H1 (cell line): ENCODE measurements around the gene GGT6. TPM values are rescaled to one million over a fixed set of nuclear protein-coding genes. Genes with fewer than 3 reads are reported as not detected.

ENCODE experiments used
- CTCF ChIA-PET: fragments of 300-600 bp; sonication (Branson Sonifier 250); formaldehyde crosslinking; loops from one replicate; lab custom pipeline; 2021; ENCODE audit not compliant: partially characterized antibody; lab: Charles Lee
- POLR2A ChIA-PET: fragments of 300-600 bp; sonication (Branson Sonifier 250); formaldehyde crosslinking; loops from one replicate; lab custom pipeline; 2021; ENCODE audit warnings: inconsistent platforms; ENCODE audit not compliant: partially characterized antibody; lab: Charles Lee
- DNase-seq, 2 experiments: peaks; one replicate each; pipeline versions ENCODE4 v3.0.0 to v3.0.0-alpha.2; 2010 to 2022; ENCODE audit warnings: low spot score in 2 of 2, low read depth in 1 of 2, mixed read lengths in 1 of 2
- FAIRE-seq: peaks from 2 replicates; lab custom pipeline; 2011; peaks lifted over from hg19 to GRCh38; lab: Jason Lieb, UNC
- H2AFZ ChIP-seq: 2 replicates; pipeline ENCODE4 v1.8.1; 2012; ENCODE audit warnings: low read length, inconsistent platforms
- H2AK5ac ChIP-seq: 2 replicates; pipeline ENCODE4 v1.6.1; 2013; ENCODE audit warnings: low read depth, low read length
- H2BK120ac ChIP-seq: replicated peaks from 2 replicates; pipeline ENCODE3; 2013; ENCODE audit warnings: low read depth, low read length, inconsistent platforms
- H2BK12ac ChIP-seq: 2 replicates; pipeline ENCODE4 v1.6.1; 2013; ENCODE audit warnings: low read depth, low read length
- H2BK15ac ChIP-seq: 2 replicates; pipeline ENCODE4 v1.6.1; 2013; ENCODE audit warnings: low read length
- H2BK20ac ChIP-seq: 2 replicates; pipeline ENCODE4 v1.6.1; 2013; ENCODE audit warnings: low read length
- H2BK5ac ChIP-seq: 2 replicates; pipeline ENCODE4 v1.6.1; 2013; ENCODE audit warnings: low read depth, low read length
- H3K14ac ChIP-seq: 2 replicates; pipeline ENCODE4 v1.6.1; 2013; ENCODE audit warnings: inconsistent platforms; ENCODE audit not compliant: insufficient read length
- H3K18ac ChIP-seq: 2 replicates; pipeline ENCODE4 v1.6.1; 2013; ENCODE audit warnings: low read length; ENCODE audit errors: extremely low read depth
- H3K23ac ChIP-seq: 2 replicates; pipeline ENCODE4 v1.6.1; 2013; ENCODE audit warnings: inconsistent platforms; ENCODE audit not compliant: insufficient read length
- H3K23me2 ChIP-seq: 2 replicates; pipeline ENCODE4 v1.6.1; 2013; ENCODE audit warnings: low read depth, low read length
- H3K27ac ChIP-seq: 2 replicates; pipeline ENCODE4 v1.6.1; 2011; ENCODE audit warnings: low read depth, low read length, inconsistent platforms
- H3K27me3 ChIP-seq, 4 experiments: replicated peaks in 1 of 4; 1 replicate in 1 of 4; 2 replicates in 3 of 4; pipeline versions ENCODE4 v1.6.1 to v1.8.1; 2011 to 2013; ENCODE audit warnings: low read length in 3 of 4, mild to moderate bottlenecking in 3 of 4, inconsistent platforms in 2 of 4, mixed read lengths in 2 of 4, moderate library complexity in 1 of 4; ENCODE audit not compliant: control insufficient read depth in 3 of 4, insufficient read depth in 3 of 4; ENCODE audit errors: extremely low read depth in 1 of 4
- H3K36me3 ChIP-seq, 4 experiments: 2 replicates each; pipeline versions ENCODE4 v1.6.1 to v1.8.1; 2011 to 2013; ENCODE audit warnings: mild to moderate bottlenecking in 4 of 4, low read length in 3 of 4, moderate library complexity in 2 of 4, control low read depth in 1 of 4, inconsistent platforms in 1 of 4; ENCODE audit not compliant: insufficient read depth in 4 of 4, control insufficient read depth in 2 of 4
- H3K4ac ChIP-seq: replicated peaks from 2 replicates; pipeline ENCODE3; 2013; ENCODE audit warnings: low read length, low read depth, mixed read lengths, inconsistent platforms; ENCODE audit not compliant: insufficient read length
- H3K4me1 ChIP-seq, 4 experiments: replicated peaks in 1 of 4; 1 replicate in 1 of 4; 2 replicates in 3 of 4; pipeline versions ENCODE4 v1.6.1 to v1.8.1; 2011 to 2013; ENCODE audit warnings: low read length in 3 of 4, inconsistent platforms in 2 of 4, mixed read lengths in 1 of 4; ENCODE audit not compliant: insufficient read depth in 4 of 4, control insufficient read depth in 3 of 4
- H3K4me2 ChIP-seq, 2 experiments: 2 replicates each; pipeline versions ENCODE4 v1.6.1 to v1.8.1; 2011 to 2013; ENCODE audit warnings: low read depth in 2 of 2, low read length in 2 of 2, control low read depth in 1 of 2, inconsistent platforms in 1 of 2, mild to moderate bottlenecking in 1 of 2; ENCODE audit not compliant: insufficient read depth in 1 of 2
- H3K4me3 ChIP-seq, 4 experiments: fragments of 200-600, 300-600 bp in 1 of 4; sonication (generic), shearing (Covaris generic), sonication (Bioruptor Twin) in 1 of 4; 2 replicates each; pipeline versions ENCODE4 v1.5.1 to v1.8.1; 2011 to 2016; ENCODE audit warnings: low read length in 4 of 4, low read depth in 3 of 4, control low read depth in 2 of 4, inconsistent platforms in 2 of 4, mild to moderate bottlenecking in 2 of 4, mixed read lengths in 1 of 4, moderate library complexity in 1 of 4; ENCODE audit not compliant: insufficient read depth in 2 of 4; ENCODE audit errors: extremely low read depth in 1 of 4
- H3K56ac ChIP-seq: replicated peaks from 2 replicates; pipeline ENCODE3; 2013; ENCODE audit warnings: low read depth, mild to moderate bottlenecking, mixed read lengths, low read length, inconsistent platforms; ENCODE audit not compliant: insufficient read length
- H3K79me1 ChIP-seq: 2 replicates; pipeline ENCODE4 v1.6.1; 2013; ENCODE audit warnings: low read depth, low read length, control low read depth
- H3K79me2 ChIP-seq, 2 experiments: 2 replicates each; pipeline versions ENCODE4 v1.6.1 to v1.8.1; 2012 to 2013; ENCODE audit warnings: low read length in 2 of 2, mild to moderate bottlenecking in 2 of 2, inconsistent platforms in 1 of 2; ENCODE audit not compliant: insufficient read depth in 2 of 2, control insufficient read depth in 1 of 2
- H3K9ac ChIP-seq, 4 experiments: replicated peaks in 1 of 4; 1 replicate in 1 of 4; 2 replicates in 3 of 4; pipeline versions ENCODE4 v1.6.1 to v1.8.1; 2011 to 2013; ENCODE audit warnings: low read depth in 3 of 4, low read length in 3 of 4, control low read depth in 2 of 4, mild to moderate bottlenecking in 2 of 4, moderate library complexity in 2 of 4, inconsistent platforms in 1 of 4; ENCODE audit errors: extremely low read depth in 1 of 4
- H3K9me3 ChIP-seq, 2 experiments: 2 replicates each; pipeline versions ENCODE4 v1.6.1 to v1.8.1; 2012 to 2013; ENCODE audit warnings: mild to moderate bottlenecking in 2 of 2, moderate library complexity in 2 of 2, control low read depth in 1 of 2, inconsistent platforms in 1 of 2, low read depth in 1 of 2, low read length in 1 of 2, mixed read lengths in 1 of 2; ENCODE audit not compliant: insufficient read depth in 2 of 2
- H4K20me1 ChIP-seq, 2 experiments: replicated peaks in 1 of 2; 2 replicates each; pipeline versions ENCODE3 to v1.8.1; 2011 to 2013; ENCODE audit warnings: inconsistent platforms in 2 of 2, low read length in 2 of 2, mild to moderate bottlenecking in 1 of 2; ENCODE audit not compliant: insufficient read depth in 2 of 2, control insufficient read depth in 1 of 2
- H4K5ac ChIP-seq: 2 replicates; pipeline ENCODE4 v1.6.1; 2013; ENCODE audit warnings: low read length, low read depth, mixed read lengths, inconsistent platforms; ENCODE audit not compliant: insufficient read length
- H4K8ac ChIP-seq: 2 replicates; pipeline ENCODE4 v1.8.0; 2013; ENCODE audit warnings: mild to moderate bottlenecking, moderate library complexity, low read length, inconsistent platforms; ENCODE audit not compliant: insufficient read depth; ENCODE audit errors: extremely low read depth
- H4K91ac ChIP-seq: replicated peaks from 2 replicates; pipeline ENCODE3; 2013; ENCODE audit warnings: low read length, mixed read lengths, inconsistent platforms; ENCODE audit not compliant: insufficient read length
- CBX5 ChIP-seq: fragments of 300-800, 300-1000 bp; sonication (generic); IDR thresholded peaks from 2 replicates; pipeline ENCODE4 v1.7.1; 2016; ENCODE audit warnings: antibody characterized with exemption, low read length, low read depth
- CREB1 ChIP-seq: IDR thresholded peaks from 2 replicates; pipeline ENCODE4 v1.6.1; 2012; ENCODE audit warnings: inconsistent platforms
- EGR1 ChIP-seq: IDR thresholded peaks from 2 replicates; pipeline ENCODE4 v1.6.1; 2011; ENCODE audit warnings: low read depth, low read length, borderline replicate concordance
- EZH2 ChIP-seq: fragments of 200-600 bp; sonication (generic); IDR thresholded peaks from 2 replicates; pipeline ENCODE4 v1.7.1; 2012; ENCODE audit warnings: low read depth, mild to moderate bottlenecking, moderate library complexity, low read length, inconsistent platforms; ENCODE audit not compliant: severe bottlenecking
- HDAC2 ChIP-seq, 2 experiments: fragments of 300-600 bp in 1 of 2; sonication (generic) in 1 of 2; IDR thresholded peaks; 2 replicates each; pipeline ENCODE4 v1.6.1; 2011 to 2012; ENCODE audit warnings: low read depth in 2 of 2, low read length in 2 of 2, mild to moderate bottlenecking in 2 of 2, moderate library complexity in 2 of 2, borderline replicate concordance in 1 of 2, inconsistent platforms in 1 of 2
- JUND ChIP-seq: IDR thresholded peaks from 2 replicates; pipeline ENCODE4 v1.6.1; 2011; ENCODE audit warnings: mild to moderate bottlenecking, improper control_type of control experiment, low read length
- NANOG ChIP-seq: IDR thresholded peaks from 2 replicates; pipeline ENCODE4 v1.6.1; 2011; ENCODE audit warnings: low read length, low read depth, mild to moderate bottlenecking, inconsistent platforms; ENCODE audit not compliant: insufficient read depth, poor library complexity, severe bottlenecking
- POLR2A ChIP-seq, 2 experiments: IDR thresholded peaks; 1 replicate in 1 of 2; 2 replicates in 1 of 2; pipeline ENCODE4 v1.6.1; 2011; ENCODE audit warnings: low read depth in 2 of 2, low read length in 2 of 2, mild to moderate bottlenecking in 2 of 2; ENCODE audit errors: control extremely low read depth in 1 of 2
- RAD21 ChIP-seq, 2 experiments: IDR thresholded peaks in 1 of 2; conservative IDR thresholded peaks in 1 of 2; 2 replicates each; pipeline ENCODE4 v1.6.1; 2011; ENCODE audit warnings: low read depth in 2 of 2, low read length in 2 of 2, improper control_type of control experiment in 1 of 2, inconsistent platforms in 1 of 2, mild to moderate bottlenecking in 1 of 2, moderate library complexity in 1 of 2
- SIX5 ChIP-seq: IDR thresholded peaks from 2 replicates; pipeline ENCODE4 v1.6.1; 2011; ENCODE audit warnings: mild to moderate bottlenecking, low read depth, low read length
- SP1 ChIP-seq: IDR thresholded peaks from 2 replicates; pipeline ENCODE4 v1.6.1; 2011; ENCODE audit warnings: low read depth, low read length
- SRF ChIP-seq: IDR thresholded peaks from 2 replicates; pipeline ENCODE4 v1.6.1; 2011; ENCODE audit warnings: mild to moderate bottlenecking, low read depth, low read length, moderate library complexity
- SUZ12 ChIP-seq: fragments of 200-600 bp; sonication (generic); IDR thresholded peaks from 2 replicates; pipeline ENCODE4 v1.6.1; 2012; ENCODE audit warnings: mild to moderate bottlenecking, inconsistent platforms, low read length, moderate library complexity, mixed read lengths
- ZNF274 ChIP-seq: IDR thresholded peaks from 2 replicates; pipeline ENCODE4 v1.7.0; 2012; ENCODE audit warnings: low read length, borderline replicate concordance; ENCODE audit errors: extremely low read depth
- WGBS, 2 experiments: shearing (Covaris generic) in 1 of 2; methylation state at CpG; one replicate each; pipeline versions ENCODE4 v1.1.6 to v1.1.7; 2013 to 2015; ENCODE audit warnings: low lambda C conversion rate in 2 of 2, mixed read lengths in 2 of 2, inconsistent platforms in 1 of 2, low coverage in 1 of 2, missing lambda C conversion rate in 1 of 2; ENCODE audit not compliant: insufficient replicate concordance in 2 of 2, insufficient coverage in 1 of 2, insufficient read length in 1 of 2; ENCODE audit errors: extremely low coverage in 1 of 2, missing lambda C conversion rate in 1 of 2; 5-methylcytosine and 5-hydroxymethylcytosine counted together
- polyA plus RNA-seq, 7 experiments: library from polyadenylated mRNA; depleted of rRNA in 3 of 7; stranded (reverse) in 5 of 7; unstranded in 2 of 7; fragments of >200 nt in 5 of 7; fragments of 200-250 nt in 2 of 7; gene quantifications; 1 replicate in 5 of 7; 2 replicates in 1 of 7; 4 replicates in 1 of 7; pipeline versions ENCODE4 v1.2.1 to v1.2.3, GENCODE V29; 2011 to 2013; ENCODE audit warnings: missing spikeins in 2 of 7, mixed read lengths in 2 of 7
- total RNA-seq: library from RNA; stranded (reverse); fragmentation: NEBNext Ultra II Directional; extraction: Animal tissue kit (Norgen Biotek cat#: 25700); gene quantifications from 2 replicates; pipeline ENCODE4 v1.2.1, GENCODE V29; 2021

The GGT6 gene
- total and polyA plus RNA-seq, 2 of the 8 experiments (the other 6 are each of a cell fraction or from before 2014, with no cell fraction given): 0.18 TPM; not detected in 1

GRCh38 chr17:4553669-4554068 is 6.7 kb downstream of the GGT6 start:
- Histone ChIP-seq H3K9ac (no peak overlapping the region; a peak in 1 of 7 replicates), H3K79me1 (peaks cover 13% of the 10 kb centered on the region), H3K27me3 (no peaks in the 10 kb centered on the region), H3K23ac (no peak overlapping the region), H3K9me3 (no peaks in the 10 kb centered on the region), H3K14ac (no peak overlapping the region), H3K56ac (no peak overlapping the region), H4K20me1 (peaks cover 3 to 9% of the 10 kb centered on the region in 2 experiments), H2BK15ac (no peak overlapping the region), H3K27ac (no peak overlapping the region), H2BK12ac (no peak overlapping the region), H3K4me3 (peak overlapping the region; percentile 73 to 94 (median 84); a peak in 5 of 8 replicates), H2AFZ (no peak overlapping the region), H4K8ac (no peak overlapping the region; the same call in 1 of the 2 replicates), H4K91ac (no peak overlapping the region), H2AK5ac (no peak overlapping the region), H3K23me2 (peaks cover 14% of the 10 kb centered on the region; the same call in 1 of the 2 replicates), H2BK5ac (no peak overlapping the region), H3K36me3 (peaks cover 33 to 48% (median 43%) of the 10 kb centered on the region in 4 experiments), H3K79me2 (peaks cover 0 to 21% of the 10 kb centered on the region in 2 experiments; a peak in 3 of 4 replicates), H2BK120ac (no peak overlapping the region), H3K4me1 (peaks cover 6 to 17% (median 10%) of the 10 kb centered on the region in 4 experiments; a peak in 6 of 7 replicates), H3K4ac (no peak overlapping the region), H3K18ac (no peak overlapping the region), H4K5ac (no peak overlapping the region), H2BK20ac (no peak overlapping the region), H3K4me2 (peak overlapping the region; percentile 79 to 96; a peak in 3 of 4 replicates)
- 94% methylated on average over 9 of the region's 9 CpGs; no CpG with 5 or more reads in 1 of the 2 experiments for WGBS, 2 experiments
- POLR2A ChIA-PET: interaction anchor here (0.5 to 32.8 kb wide), 6 partner anchors 9 to 304 kb away, joined by 3 to 546 read pairs (median 4); no protein-coding TSS in a partner anchor
- no peak for DNase-seq
- no peak for TF ChIP-seq SIX5
- no peak for TF ChIP-seq EGR1
- TF ChIP-seq JUND: no peak
- TF ChIP-seq SRF: no peak
- TF ChIP-seq EZH2: no peak
- no peak for TF ChIP-seq CBX5
- no peak for TF ChIP-seq SP1
- no peak for TF ChIP-seq ZNF274
- TF ChIP-seq CREB1: no peak
- TF ChIP-seq NANOG: no peak
- no peak for TF ChIP-seq SUZ12
- no peak for TF ChIP-seq POLR2A (IDR thresholded peaks at IDR 0.05; ENCODE audit: control extremely low read depth in 1 of 2, low read depth in 2 of 2, low read length in 2 of 2)
- no peak for TF ChIP-seq RAD21 (IDR thresholded peaks at IDR 0.05 in 1 of 2, conservative IDR thresholded peaks at IDR 0.05 in 1 of 2; ENCODE audit: low read depth in 2 of 2, low read length in 2 of 2)
- TF ChIP-seq HDAC2 (IDR thresholded peaks at IDR 0.05; ENCODE audit: borderline replicate concordance in 1 of 2, low read depth in 2 of 2, low read length in 2 of 2): no peak
- no peak for FAIRE-seq
- CTCF ChIA-PET: interaction anchor here (2.1 kb wide), 1 partner anchor 13 kb away, joined by 8 read pairs; no protein-coding TSS in a partner anchor
